Activated naive CD4-positive, alpha-beta T cell treated with anti-CD3 and anti-CD28 coated beads for 36 hours (primary cell): ENCODE data around the gene FHIT. TPM values are rescaled to one million over a fixed set of nuclear protein-coding genes. Genes with fewer than 3 reads are reported as not detected.

Source experiments
- CTCF ChIA-PET: fragments of 350-600 bp; sonication (Branson Sonifier 250); formaldehyde crosslinking; loops from one replicate; lab custom pipeline; 2021; ENCODE audit warnings: antibody characterized with exemption; lab: Charles Lee
- DNase-seq: peaks from one replicate; pipeline ENCODE4 v3.0.0-alpha.2; 2020
- H3K27ac Mint-ChIP-seq: one replicate; pipeline ENCODE4 v1.8.0; 2021; ENCODE audit warnings: mild to moderate bottlenecking, mixed read lengths
- H3K27me3 Mint-ChIP-seq: one replicate; pipeline ENCODE4 v1.8.0; 2021; ENCODE audit warnings: low read depth, mixed read lengths
- H3K36me3 Mint-ChIP-seq: one replicate; pipeline ENCODE4 v1.8.0; 2021; ENCODE audit warnings: low read depth, mixed read lengths
- H3K4me1 Mint-ChIP-seq: one replicate; pipeline ENCODE4 v1.8.0; 2021; ENCODE audit warnings: low read depth, mixed read lengths
- H3K4me3 Mint-ChIP-seq: one replicate; pipeline ENCODE4 v1.8.0; 2021; ENCODE audit warnings: mild to moderate bottlenecking, moderate library complexity, mixed read lengths
- H3K9me3 Mint-ChIP-seq: one replicate; pipeline ENCODE4 v1.8.0; 2021; ENCODE audit warnings: mixed read lengths
- intact Hi-C: fragments of 100-400 bp; cut with micrococcal nuclease; formaldehyde crosslinking; loops from one replicate; pipeline ENCODE4 v1.15.1; 2023
- total RNA-seq, 2 experiments: library from RNA; stranded (reverse); gene quantifications; one replicate each; pipeline ENCODE4 v1.2.3, GENCODE V29; 2021

FHIT gene
- total RNA-seq, 2 experiments from 2014 or later: 20.2 to 22.7 TPM

- peaks cover 6% of the 10 kb centered on the region for H3K9me3 Mint-ChIP-seq
- intact Hi-C loops: no loop called here
Observed at GRCh38 chr3:60669636-60670035, 581.6 kb downstream of the FHIT start.

GRCh38 chr3:60660026-60660425, 591.2 kb downstream of the FHIT start:
- H3K4me3 Mint-ChIP-seq: no peak overlapping the region
- peaks cover 20% of the 10 kb centered on the region for H3K9me3 Mint-ChIP-seq
- intact Hi-C loops: no loop called here
- no peak overlapping the region for H3K27ac Mint-ChIP-seq
- no peaks in the 10 kb centered on the region for H3K4me1 Mint-ChIP-seq
- CTCF ChIA-PET: no interaction called here
- no peaks in the 10 kb centered on the region for H3K36me3 Mint-ChIP-seq
- H3K27me3 Mint-ChIP-seq: no peaks in the 10 kb centered on the region
- no peak for DNase-seq

More at GRCh38 chr3:60669636-60670035, 581.6 kb downstream of the FHIT start:
- Mint-ChIP-seq H3K27ac (no peak overlapping the region), H3K36me3 (peaks cover 4% of the 10 kb centered on the region), H3K27me3 (no peaks in the 10 kb centered on the region), H3K4me3 (no peak overlapping the region), H3K4me1 (peaks cover 2% of the 10 kb centered on the region)
- DNase-seq: no peak
- CTCF ChIA-PET: no interaction called here

GRCh38 chr3:60659098-60659497, 592.2 kb downstream of the FHIT start:
- CTCF ChIA-PET: interaction anchor here (1.0 kb wide), 1 partner anchor 23 kb away, joined by 3 read pairs; no protein-coding TSS in a partner anchor
- H3K36me3 Mint-ChIP-seq: no peaks in the 10 kb centered on the region

GRCh38 chr3:60657972-60658371, 593.3 kb downstream of the FHIT start:
- peaks cover 17% of the 10 kb centered on the region for H3K9me3 Mint-ChIP-seq
- no peaks in the 10 kb centered on the region for H3K36me3 Mint-ChIP-seq
- no peak for DNase-seq
- CTCF ChIA-PET: no interaction called here
- H3K27me3 Mint-ChIP-seq: no peaks in the 10 kb centered on the region
- H3K27ac Mint-ChIP-seq: no peak overlapping the region
- intact Hi-C loops: no loop called here
- H3K4me3 Mint-ChIP-seq: no peak overlapping the region
- H3K4me1 Mint-ChIP-seq: no peaks in the 10 kb centered on the region

More at GRCh38 chr3:60659098-60659497, 592.2 kb downstream of the FHIT start:
- DNase-seq: no peak
- Mint-ChIP-seq H3K27me3 (no peaks in the 10 kb centered on the region), H3K9me3 (peaks cover 17% of the 10 kb centered on the region), H3K4me3 (no peak overlapping the region), H3K4me1 (no peaks in the 10 kb centered on the region), H3K27ac (no peak overlapping the region)
- intact Hi-C loops: no loop called here

- H3K4me3 Mint-ChIP-seq: no peak overlapping the region
- no peaks in the 10 kb centered on the region for H3K9me3 Mint-ChIP-seq
- peaks cover 3% of the 10 kb centered on the region for H3K4me1 Mint-ChIP-seq
- H3K27me3 Mint-ChIP-seq: no peaks in the 10 kb centered on the region
- CTCF ChIA-PET: no interaction called here
- intact Hi-C loops: no loop called here
- no peak for DNase-seq
- H3K27ac Mint-ChIP-seq: no peak overlapping the region
- no peaks in the 10 kb centered on the region for H3K36me3 Mint-ChIP-seq
Observed at GRCh38 chr3:60652829-60653228, 598.4 kb downstream of the FHIT start.

- no peaks in the 10 kb centered on the region for H3K27me3 Mint-ChIP-seq
- H3K27ac Mint-ChIP-seq: no peak overlapping the region
- no peaks in the 10 kb centered on the region for H3K9me3 Mint-ChIP-seq
- CTCF ChIA-PET: no interaction called here
- DNase-seq: no peak
- H3K4me1 Mint-ChIP-seq: peaks cover 3% of the 10 kb centered on the region
- H3K36me3 Mint-ChIP-seq: no peaks in the 10 kb centered on the region
- H3K4me3 Mint-ChIP-seq: no peak overlapping the region
- intact Hi-C loops: no loop called here
Observed at GRCh38 chr3:60651799-60652198, 599.5 kb downstream of the FHIT start.

- CTCF ChIA-PET: no interaction called here
- Mint-ChIP-seq H3K27me3 (no peaks in the 10 kb centered on the region), H3K4me3 (no peak overlapping the region), H3K36me3 (no peaks in the 10 kb centered on the region), H3K27ac (no peak overlapping the region), H3K4me1 (peaks cover 3% of the 10 kb centered on the region), H3K9me3 (no peaks in the 10 kb centered on the region)
- no peak for DNase-seq
- intact Hi-C loops: no loop called here
Observed at GRCh38 chr3:60650171-60650570, 601.1 kb downstream of the FHIT start.

GRCh38 chr3:60645801-60646200, 605.5 kb downstream of the FHIT start:
- Mint-ChIP-seq H3K4me1 (no peaks in the 10 kb centered on the region), H3K4me3 (no peak overlapping the region), H3K27ac (no peak overlapping the region), H3K27me3 (no peaks in the 10 kb centered on the region), H3K36me3 (no peaks in the 10 kb centered on the region), H3K9me3 (no peaks in the 10 kb centered on the region)
- no peak for DNase-seq
- CTCF ChIA-PET: no interaction called here
- intact Hi-C loops: no loop called here

GRCh38 chr3:60643831-60644230, 607.4 kb downstream of the FHIT start:
- Mint-ChIP-seq H3K4me1 (no peaks in the 10 kb centered on the region), H3K4me3 (no peak overlapping the region), H3K9me3 (no peaks in the 10 kb centered on the region), H3K27ac (no peak overlapping the region), H3K27me3 (no peaks in the 10 kb centered on the region), H3K36me3 (no peaks in the 10 kb centered on the region)
- DNase-seq: no peak
- CTCF ChIA-PET: no interaction called here
- intact Hi-C loops: no loop called here

GRCh38 chr3:60641354-60641753, 609.9 kb downstream of the FHIT start:
- no peaks in the 10 kb centered on the region for H3K27me3 Mint-ChIP-seq
- CTCF ChIA-PET: no interaction called here
- H3K9me3 Mint-ChIP-seq: no peaks in the 10 kb centered on the region
- no peaks in the 10 kb centered on the region for H3K36me3 Mint-ChIP-seq
- intact Hi-C loops: no loop called here
- DNase-seq: no peak
- H3K4me1 Mint-ChIP-seq: no peaks in the 10 kb centered on the region
- no peak overlapping the region for H3K4me3 Mint-ChIP-seq
- H3K27ac Mint-ChIP-seq: no peak overlapping the region

- Mint-ChIP-seq H3K9me3 (no peaks in the 10 kb centered on the region), H3K4me1 (no peaks in the 10 kb centered on the region), H3K4me3 (no peak overlapping the region), H3K27ac (no peak overlapping the region), H3K36me3 (no peaks in the 10 kb centered on the region), H3K27me3 (no peaks in the 10 kb centered on the region)
- no peak for DNase-seq
- CTCF ChIA-PET: no interaction called here
- intact Hi-C loops: no loop called here
Observed at GRCh38 chr3:60636846-60637245, 614.4 kb downstream of the FHIT start.

- CTCF ChIA-PET: no interaction called here
- Mint-ChIP-seq H3K9me3 (no peaks in the 10 kb centered on the region), H3K27ac (no peak overlapping the region), H3K4me1 (no peaks in the 10 kb centered on the region), H3K36me3 (no peaks in the 10 kb centered on the region), H3K4me3 (no peak overlapping the region), H3K27me3 (no peaks in the 10 kb centered on the region)
- intact Hi-C loops: no loop called here
- DNase-seq: no peak
Observed at GRCh38 chr3:60633644-60634043, 617.6 kb downstream of the FHIT start.

GRCh38 chr3:60631509-60631908, 619.7 kb downstream of the FHIT start:
- Mint-ChIP-seq H3K36me3 (no peaks in the 10 kb centered on the region), H3K27ac (no peak overlapping the region), H3K4me3 (no peak overlapping the region), H3K27me3 (no peaks in the 10 kb centered on the region), H3K9me3 (no peaks in the 10 kb centered on the region), H3K4me1 (no peaks in the 10 kb centered on the region)
- CTCF ChIA-PET: no interaction called here
- DNase-seq: no peak
- intact Hi-C loops: no loop called here

- H3K27ac Mint-ChIP-seq: no peak overlapping the region
- DNase-seq: no peak
- H3K4me3 Mint-ChIP-seq: no peak overlapping the region
- CTCF ChIA-PET: no interaction called here
- H3K36me3 Mint-ChIP-seq: no peaks in the 10 kb centered on the region
- H3K4me1 Mint-ChIP-seq: no peaks in the 10 kb centered on the region
- intact Hi-C loops: no loop called here
- H3K9me3 Mint-ChIP-seq: no peaks in the 10 kb centered on the region
- no peaks in the 10 kb centered on the region for H3K27me3 Mint-ChIP-seq
Observed at GRCh38 chr3:60630953-60631352, 620.3 kb downstream of the FHIT start.
